Esophagus muscularis mucosa (tissue), 4 donors: ENCODE measurements around the gene PTPRN2. TPM values are rescaled to one million over a fixed set of nuclear protein-coding genes. Genes with fewer than 3 reads are reported as not detected.

Experiments used
- DNase-seq: peaks from one replicate; pipeline ENCODE4 v3.0.0-alpha.2; 2017; ENCODE audit errors: extremely low spot score
- H3K27ac ChIP-seq, 4 donors: fragments of 200-600 bp; sonication (generic); replicated peaks in 1 of 4; 1 replicate in 3 of 4; 2 replicates in 1 of 4; pipeline ENCODE4 v1.5.1; 2016 to 2019; ENCODE audit warnings: mild to moderate bottlenecking in 1 of 4
- H3K27me3 ChIP-seq, 4 donors: fragments of 200-600 bp; sonication (generic); one replicate each; pipeline versions ENCODE4 v1.5.1 to v1.6.0; 2016 to 2019
- H3K36me3 ChIP-seq, 4 donors: fragments of 200-600 bp; sonication (generic); one replicate each; pipeline ENCODE4 v1.5.1; 2016 to 2019
- H3K4me1 ChIP-seq, 4 donors: fragments of 200-600 bp; sonication (generic); one replicate each; pipeline ENCODE4 v1.5.1; 2016 to 2019
- H3K4me3 ChIP-seq, 4 donors: fragments of 200-600 bp; sonication (generic); 1 replicate in 2 of 4; 2 replicates in 2 of 4; pipeline ENCODE4 v1.5.1; 2016 to 2019; ENCODE audit warnings: mild to moderate bottlenecking in 4 of 4, moderate library complexity in 1 of 4
- H3K9me3 ChIP-seq, 4 donors: fragments of 200-600 bp; sonication (generic); 1 replicate in 3 of 4; 2 replicates in 1 of 4; pipeline ENCODE4 v1.5.1; 2016 to 2019
- EP300 ChIP-seq: sonication (generic); formaldehyde crosslinking; IDR thresholded peaks from one replicate; pipeline ENCODE4 v1.6.1; 2017; ENCODE audit warnings: antibody characterized with exemption
- POLR2A ChIP-seq: fragments of 450-650 bp; IDR thresholded peaks from one replicate; pipeline ENCODE4 v1.6.1; 2017; ENCODE audit warnings: antibody characterized with exemption, moderate library complexity, mild to moderate bottlenecking, low read depth
- POLR2AphosphoS5 ChIP-seq, 2 donors: sonication (generic); formaldehyde crosslinking; IDR thresholded peaks; one replicate each; pipeline ENCODE4 v1.6.1; 2017; ENCODE audit warnings: antibody characterized with exemption in 2 of 2
- WGBS: methylation state at CpG from one replicate; pipeline ENCODE4 v1.1.5; 2018; 5-methylcytosine and 5-hydroxymethylcytosine counted together
- intact Hi-C: fragments of 100-400 bp; cut with DNase I; formaldehyde crosslinking; loops from one replicate; pipeline ENCODE4 v1.15.1; 2023
- total RNA-seq, 4 donors: library from RNA; depleted of rRNA; stranded (reverse); fragments of >200 nt; gene quantifications; one replicate each; pipeline versions ENCODE4 v1.1.0 to v1.2.1, GENCODE V29; 2016
- TF ChIP-seq, protein P1 (sequence below), 3 experiments: fragments of 200-600 bp in 2 of 3; fragments of 450-650 bp in 1 of 3; sonication (generic) in 2 of 3; IDR thresholded peaks; one replicate each; pipeline ENCODE4 v1.5.1; 2017 to 2019; ENCODE audit warnings: antibody characterized with exemption in 3 of 3, mild to moderate bottlenecking in 2 of 3, moderate library complexity in 1 of 3

PTPRN2 gene
- total RNA-seq, 4 donors from 2014 or later = 2.1 to 3.1 (median 3.1) TPM

- no peak for DNase-seq
- Histone ChIP-seq H3K27me3 (peaks cover 0 to 7% (median 0%) of the 10 kb centered on the region in 4 donors), H3K9me3 (no peaks in the 10 kb centered on the region), H3K36me3 (no peaks in the 10 kb centered on the region), H3K4me1 (no peaks in the 10 kb centered on the region), H3K4me3 (no peak overlapping the region), H3K27ac (no peak overlapping the region)
- TF ChIP-seq EP300 = no peak
- TF ChIP-seq POLR2AphosphoS5 (IDR thresholded peaks at IDR 0.05) = no peak
- TF ChIP-seq POLR2A = no peak
- TF ChIP-seq, protein P1, sequence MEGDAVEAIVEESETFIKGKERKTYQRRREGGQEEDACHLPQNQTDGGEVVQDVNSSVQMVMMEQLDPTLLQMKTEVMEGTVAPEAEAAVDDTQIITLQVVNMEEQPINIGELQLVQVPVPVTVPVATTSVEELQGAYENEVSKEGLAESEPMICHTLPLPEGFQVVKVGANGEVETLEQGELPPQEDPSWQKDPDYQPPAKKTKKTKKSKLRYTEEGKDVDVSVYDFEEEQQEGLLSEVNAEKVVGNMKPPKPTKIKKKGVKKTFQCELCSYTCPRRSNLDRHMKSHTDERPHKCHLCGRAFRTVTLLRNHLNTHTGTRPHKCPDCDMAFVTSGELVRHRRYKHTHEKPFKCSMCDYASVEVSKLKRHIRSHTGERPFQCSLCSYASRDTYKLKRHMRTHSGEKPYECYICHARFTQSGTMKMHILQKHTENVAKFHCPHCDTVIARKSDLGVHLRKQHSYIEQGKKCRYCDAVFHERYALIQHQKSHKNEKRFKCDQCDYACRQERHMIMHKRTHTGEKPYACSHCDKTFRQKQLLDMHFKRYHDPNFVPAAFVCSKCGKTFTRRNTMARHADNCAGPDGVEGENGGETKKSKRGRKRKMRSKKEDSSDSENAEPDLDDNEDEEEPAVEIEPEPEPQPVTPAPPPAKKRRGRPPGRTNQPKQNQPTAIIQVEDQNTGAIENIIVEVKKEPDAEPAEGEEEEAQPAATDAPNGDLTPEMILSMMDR (IDR thresholded peaks at IDR 0.05) = no peak
- 87% methylated on average over 19 of the region's 19 CpGs for WGBS
- intact Hi-C loops = no loop called here
These were observed 44.7 kb downstream of the PTPRN2 start for GRCh38 chr7:158542651-158543566.

DNA sequence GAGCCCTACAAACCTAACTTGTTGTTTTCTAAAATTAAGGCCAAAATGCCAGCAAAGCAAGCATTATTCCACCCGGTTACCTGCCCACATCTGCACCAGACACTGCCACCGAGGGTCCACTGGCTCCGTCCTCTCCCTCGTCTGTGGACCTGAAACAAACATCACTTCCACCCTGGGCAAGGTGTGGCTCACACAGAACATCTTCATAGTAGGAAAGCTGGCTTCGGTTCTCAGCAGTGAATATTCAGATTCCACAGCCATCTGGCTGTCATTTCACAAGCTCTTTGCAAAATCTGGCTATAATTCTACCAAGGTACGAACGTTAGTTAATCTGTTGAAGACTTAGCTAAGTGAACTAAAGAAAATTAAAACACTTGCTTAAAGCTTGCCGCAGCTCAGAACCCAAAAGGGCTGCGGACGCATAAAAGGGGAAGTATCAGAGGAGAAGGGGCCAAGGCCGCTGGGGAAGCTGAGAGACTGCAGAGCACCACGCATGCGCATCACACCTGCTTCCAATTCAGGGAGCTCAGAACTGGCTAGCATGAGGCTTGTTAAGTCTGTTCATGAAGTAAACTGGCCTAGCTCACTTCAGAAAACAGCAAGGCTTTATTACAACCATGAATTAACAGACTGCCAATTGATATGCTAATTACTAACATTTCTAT lies 46.1 kb downstream of the PTPRN2 start:
- intact Hi-C loops = no loop called here
- WGBS = 64% methylated on average over 13 of the region's 13 CpGs
- no peak overlapping the region for H3K27ac ChIP-seq

GRCh38 chr7:158539711-158540146 lies 47.9 kb downstream of the PTPRN2 start:
- H3K27me3 ChIP-seq = peaks cover 0 to under 1% (median 0%) of the 10 kb centered on the region in 4 donors
- no peaks in the 10 kb centered on the region for H3K9me3 ChIP-seq
- TF ChIP-seq POLR2AphosphoS5 (IDR thresholded peaks at IDR 0.05) (no peak), EP300 (no peak), POLR2A (no peak)
- TF ChIP-seq, protein P1 (IDR thresholded peaks at IDR 0.05) = no peak
- no peak overlapping the region for H3K27ac ChIP-seq
- no peak for DNase-seq
- WGBS = 98% methylated on average over 7 of the region's 12 CpGs
- H3K4me1 ChIP-seq = no peaks in the 10 kb centered on the region
- intact Hi-C loops = no loop called here
- no peaks in the 10 kb centered on the region for H3K36me3 ChIP-seq
- no peak overlapping the region for H3K4me3 ChIP-seq

More for the DNA sequence above, 46.1 kb downstream of the PTPRN2 start:
- no peak for DNase-seq
- Histone ChIP-seq H3K9me3 (no peaks in the 10 kb centered on the region), H3K27me3 (no peaks in the 10 kb centered on the region), H3K4me3 (no peak overlapping the region), H3K36me3 (no peaks in the 10 kb centered on the region), H3K4me1 (no peaks in the 10 kb centered on the region)
- no peak for TF ChIP-seq EP300
- no peak for TF ChIP-seq POLR2A
- TF ChIP-seq, protein P1 (IDR thresholded peaks at IDR 0.05) = no peak
- no peak for TF ChIP-seq POLR2AphosphoS5 (IDR thresholded peaks at IDR 0.05)

DNA sequence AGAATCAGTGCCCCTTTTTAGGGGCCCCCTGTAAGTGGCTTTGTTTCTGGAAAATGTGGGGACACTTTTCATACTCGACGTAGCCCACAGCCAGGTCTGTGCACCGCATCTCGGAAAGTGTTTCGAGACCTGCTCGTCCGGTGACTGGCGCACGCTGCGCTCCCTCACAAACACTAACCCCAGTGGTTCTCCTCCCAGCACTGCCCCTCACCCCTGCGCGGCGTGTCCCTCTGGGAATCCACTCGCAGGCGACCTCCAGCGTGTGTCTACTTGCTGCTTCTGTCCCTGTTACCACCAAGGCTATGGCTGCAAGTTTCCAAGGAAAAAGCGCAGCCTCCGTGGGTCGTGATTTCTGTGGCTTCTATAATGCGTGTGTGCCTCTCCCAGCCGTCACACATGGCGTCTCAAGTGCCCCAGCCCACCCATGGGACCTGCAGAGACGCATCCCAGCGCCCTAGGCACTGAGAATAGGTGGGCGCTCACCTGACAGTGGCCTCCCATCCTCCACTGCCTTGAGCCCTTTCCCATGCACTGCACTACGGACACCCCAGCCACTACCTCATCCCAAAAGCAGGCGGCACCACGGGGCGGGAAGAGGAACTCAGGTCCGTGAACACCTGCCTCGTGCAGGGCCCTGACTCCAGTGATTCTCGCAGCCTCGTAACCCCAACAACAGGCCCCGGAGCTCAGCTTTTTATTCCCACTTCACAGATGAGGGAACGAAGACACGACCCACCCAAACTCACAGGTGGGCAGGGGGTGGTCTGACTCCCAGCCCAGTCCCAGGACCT lies 49.3 kb downstream of the PTPRN2 start:
- peaks cover 0 to 14% (median 0%) of the 10 kb centered on the region in 4 donors for H3K27me3 ChIP-seq
- H3K36me3 ChIP-seq = no peaks in the 10 kb centered on the region
- H3K9me3 ChIP-seq = no peaks in the 10 kb centered on the region
- TF ChIP-seq POLR2A = no peak
- no peak for TF ChIP-seq POLR2AphosphoS5 (IDR thresholded peaks at IDR 0.05)
- TF ChIP-seq, protein P1 (IDR thresholded peaks at IDR 0.05) = no peak
- TF ChIP-seq EP300 = no peak
- intact Hi-C loops = no loop called here
- H3K4me3 ChIP-seq = no peak overlapping the region
- 90% methylated on average over 34 of the region's 36 CpGs for WGBS
- no peak overlapping the region for H3K27ac ChIP-seq
- no peaks in the 10 kb centered on the region for H3K4me1 ChIP-seq
- DNase-seq = no peak
